CD1c-positive myeloid dendritic cell (primary cell): ENCODE measurements around the gene GGCX.
A peak's percentile ranks its signal among the peaks of the same experiment; 100 is the strongest.

Experiments used
- DNase-seq: peaks from one replicate; pipeline ENCODE4 v3.0.0-alpha.2; 2016; ENCODE audit errors: extremely low spot score

The GGCX gene

DNA sequence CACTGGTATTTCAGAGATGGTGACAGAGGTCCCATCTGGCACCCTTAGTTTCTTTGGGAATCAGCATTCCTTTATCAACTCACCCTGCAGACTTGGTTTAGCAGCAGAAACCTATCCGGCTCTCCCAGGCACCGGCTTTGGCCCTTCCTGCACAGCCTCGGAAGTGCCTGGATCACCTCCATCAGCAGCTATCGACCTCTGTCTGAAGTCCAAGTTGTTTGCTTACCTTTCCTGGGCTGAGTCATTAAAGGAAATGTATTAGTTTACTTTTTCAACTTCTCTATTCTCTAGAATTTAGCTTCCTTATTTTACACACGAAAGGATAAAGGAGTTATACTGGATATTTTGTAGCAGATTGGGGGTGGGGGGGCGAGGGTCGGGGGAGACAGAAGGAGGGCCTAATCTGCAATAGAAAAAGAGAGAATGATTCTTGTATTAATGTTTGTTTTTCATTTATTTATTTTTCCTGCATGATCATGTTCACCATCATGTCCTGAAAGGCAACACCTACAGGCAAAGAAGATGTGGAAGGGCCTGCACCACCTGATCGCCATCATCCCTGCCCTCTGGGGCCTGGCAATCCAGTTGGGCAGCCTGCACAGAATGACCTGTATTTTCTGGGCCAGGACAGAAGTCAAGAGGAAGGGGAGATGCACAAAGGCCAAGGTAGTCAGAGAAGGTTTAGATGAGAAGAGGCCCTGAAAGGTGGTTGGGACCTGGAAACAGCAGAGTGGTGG, 44.5 kb downstream of the GGCX start:
- peak; percentile 73 for DNase-seq

DNA sequence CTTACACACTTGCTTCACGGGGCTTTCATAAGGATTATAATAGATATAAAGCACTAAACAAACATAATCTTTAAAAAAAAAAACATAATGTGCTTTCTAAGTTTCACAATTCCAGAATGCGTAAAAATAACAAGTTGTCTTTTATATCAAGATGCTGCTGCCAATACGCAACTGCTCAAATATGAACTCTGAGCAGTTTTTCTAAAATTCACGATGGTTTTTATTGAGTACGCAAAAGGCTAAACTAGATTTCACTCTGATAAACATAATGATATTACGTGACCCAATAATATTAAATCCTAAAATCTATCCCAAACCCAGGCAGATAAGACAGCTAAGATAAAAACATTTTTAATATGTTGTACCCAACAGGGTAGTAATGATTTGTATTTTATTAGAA, 47.0 kb downstream of the GGCX start:
- no peak for DNase-seq

DNA sequence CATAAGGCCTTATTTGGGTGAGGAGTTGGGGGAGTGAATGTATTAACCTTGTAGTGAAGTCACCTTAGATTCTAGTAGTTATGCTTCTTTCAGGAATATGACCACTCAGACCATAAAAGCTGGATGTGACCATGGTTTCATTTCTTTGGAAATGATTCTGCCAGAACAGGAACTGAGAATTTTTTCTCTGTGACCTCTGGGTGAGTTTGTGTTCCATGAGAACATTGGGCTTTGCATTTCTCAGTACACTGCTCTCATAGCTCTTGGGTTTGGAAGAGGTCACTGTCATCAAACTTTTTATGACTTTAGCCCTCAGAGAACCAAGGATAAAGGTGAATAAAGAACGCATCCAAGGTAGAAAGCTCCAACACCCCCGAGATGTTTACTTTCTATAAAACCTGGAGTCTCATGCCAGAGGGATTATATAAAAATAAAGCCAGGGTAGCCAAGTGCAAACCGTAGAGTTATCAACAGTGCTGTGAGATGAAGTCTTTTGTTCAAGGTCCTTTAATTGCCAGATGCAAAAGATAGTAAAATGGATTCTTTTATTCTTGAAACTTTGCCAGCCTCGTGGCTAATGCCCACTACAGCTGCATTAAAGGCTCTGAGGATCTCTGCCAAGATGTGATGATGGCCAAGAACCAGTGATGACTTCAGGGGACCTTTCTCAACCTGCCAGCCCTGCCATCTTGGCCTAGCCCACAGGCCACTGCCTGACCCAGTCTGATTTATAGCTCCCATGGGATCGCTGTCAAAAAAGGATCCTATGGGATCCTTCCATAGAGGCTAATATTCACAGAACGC, 50.1 kb downstream of the GGCX start:
- DNase-seq: peak; percentile 90

DNA sequence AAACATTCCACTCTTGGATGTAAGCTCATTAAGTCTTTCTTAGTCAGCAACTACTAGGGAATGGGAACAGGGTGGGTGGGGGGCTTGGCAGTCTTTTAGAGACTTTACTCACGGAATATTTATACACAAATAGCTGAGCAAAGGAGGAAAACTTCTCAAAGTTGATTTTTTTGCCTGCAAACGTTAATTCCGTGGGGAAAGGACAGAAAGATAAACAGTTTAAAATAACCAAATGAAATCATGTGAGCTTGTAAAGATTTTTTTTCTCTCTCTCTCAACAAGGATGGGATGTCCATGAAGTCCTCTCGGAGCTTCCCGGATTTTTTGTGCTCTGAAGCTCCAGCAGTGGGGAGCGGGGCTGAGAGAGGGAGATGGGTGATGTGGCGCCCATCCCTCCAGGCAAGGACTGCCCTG, 54.5 kb downstream of the GGCX start:
- DNase-seq: no peak

DNA sequence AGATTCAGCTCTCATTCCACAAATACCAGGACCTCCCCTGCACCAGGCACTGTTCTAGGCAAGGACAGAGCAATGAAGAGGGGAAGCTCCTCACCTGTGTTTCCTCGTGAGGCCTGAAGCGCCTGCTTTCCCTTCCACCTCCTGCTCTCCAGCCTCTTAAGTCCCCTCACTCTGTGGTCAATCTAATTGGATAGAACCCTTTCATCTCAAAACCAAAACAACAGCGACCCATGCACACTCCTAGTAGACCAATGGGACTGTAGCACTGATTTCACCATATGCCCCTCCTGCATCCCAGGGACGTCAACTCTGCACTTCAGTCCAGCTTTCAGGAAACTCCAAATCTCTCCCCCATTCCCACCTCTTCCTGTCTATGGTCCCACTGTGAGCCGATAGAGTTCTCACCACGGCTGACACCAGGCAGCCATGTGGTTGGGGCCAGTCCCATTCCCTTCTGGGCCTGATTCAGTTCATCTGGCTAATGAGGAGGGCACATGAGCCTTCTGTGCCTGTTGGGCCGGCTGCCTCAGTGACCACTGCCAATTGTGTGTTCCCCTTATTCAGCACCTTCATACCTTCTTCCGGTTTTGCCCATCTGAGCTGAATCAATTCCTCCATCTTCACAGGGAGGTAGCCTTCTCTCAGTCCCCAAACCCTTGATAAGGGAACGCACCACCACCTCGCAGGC, 55.6 kb downstream of the GGCX start:
- no peak for DNase-seq

DNA sequence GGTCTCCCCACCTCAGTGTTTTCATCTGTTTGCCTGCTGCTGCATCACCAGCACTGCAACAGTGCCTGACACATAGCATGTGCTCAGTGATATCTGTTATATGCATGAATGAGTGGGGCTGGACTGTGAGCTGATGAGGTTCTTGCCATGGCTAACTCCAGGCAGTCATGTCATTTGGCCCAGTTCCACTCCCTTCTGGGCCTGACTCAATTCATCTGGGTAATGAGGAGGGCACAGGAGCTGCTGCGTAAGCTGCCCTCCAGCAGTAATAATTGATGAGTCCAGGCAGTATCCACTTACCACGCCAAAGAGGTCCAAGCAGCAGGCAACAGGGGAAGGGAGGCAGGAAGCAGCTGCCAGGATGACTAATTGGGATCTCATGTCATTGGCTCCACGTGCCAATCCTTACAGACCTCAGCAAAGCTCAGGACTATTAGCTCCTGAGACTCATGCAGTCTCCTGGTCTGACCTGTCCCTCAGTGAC, 56.5 kb downstream of the GGCX start:
- DNase-seq: peak; percentile 52

DNA sequence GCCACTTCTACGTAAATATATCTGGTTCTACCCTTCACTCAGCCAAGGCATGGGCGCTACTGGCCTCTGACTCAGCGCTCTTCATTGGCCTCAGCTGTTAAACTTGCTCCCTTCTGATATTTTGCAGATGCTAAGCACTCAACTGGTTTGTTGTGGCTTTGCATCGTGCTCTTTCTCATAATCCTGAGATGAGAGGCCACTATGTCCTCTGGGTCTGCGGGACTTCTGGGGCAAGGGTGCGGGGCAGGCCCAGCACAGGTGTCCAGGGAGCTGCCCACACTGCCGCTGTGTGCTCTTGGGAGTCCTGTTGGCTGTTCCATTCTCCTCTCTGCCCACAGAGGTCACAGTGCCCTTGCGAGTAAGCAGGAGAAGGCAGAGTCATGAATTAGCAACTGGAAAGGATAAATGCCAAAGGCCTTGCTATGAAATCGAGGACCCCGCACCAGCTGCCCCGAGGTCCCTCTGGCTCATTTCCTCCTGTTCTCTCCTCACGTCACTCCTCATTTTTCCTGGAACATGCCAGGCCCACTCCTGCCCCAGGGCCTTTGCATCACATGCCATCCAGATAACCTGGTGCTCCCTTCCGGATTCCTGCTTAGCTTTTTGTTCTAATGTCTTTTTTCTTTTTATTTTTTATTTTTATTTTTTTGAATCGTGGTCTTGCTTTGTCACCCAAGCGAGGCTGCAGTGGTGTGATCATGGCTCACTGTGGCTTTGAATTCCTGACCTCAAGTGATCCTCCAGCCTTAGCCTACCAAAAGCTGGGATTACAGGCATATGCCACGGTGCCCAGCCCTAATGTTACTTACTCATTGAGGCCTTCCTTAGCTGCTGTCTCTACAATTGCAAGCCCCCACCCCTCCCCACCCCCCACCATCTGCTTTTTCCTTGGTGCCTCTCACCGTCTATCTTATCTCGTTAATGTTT, 57.2 kb downstream of the GGCX start:
- no peak for DNase-seq

DNA sequence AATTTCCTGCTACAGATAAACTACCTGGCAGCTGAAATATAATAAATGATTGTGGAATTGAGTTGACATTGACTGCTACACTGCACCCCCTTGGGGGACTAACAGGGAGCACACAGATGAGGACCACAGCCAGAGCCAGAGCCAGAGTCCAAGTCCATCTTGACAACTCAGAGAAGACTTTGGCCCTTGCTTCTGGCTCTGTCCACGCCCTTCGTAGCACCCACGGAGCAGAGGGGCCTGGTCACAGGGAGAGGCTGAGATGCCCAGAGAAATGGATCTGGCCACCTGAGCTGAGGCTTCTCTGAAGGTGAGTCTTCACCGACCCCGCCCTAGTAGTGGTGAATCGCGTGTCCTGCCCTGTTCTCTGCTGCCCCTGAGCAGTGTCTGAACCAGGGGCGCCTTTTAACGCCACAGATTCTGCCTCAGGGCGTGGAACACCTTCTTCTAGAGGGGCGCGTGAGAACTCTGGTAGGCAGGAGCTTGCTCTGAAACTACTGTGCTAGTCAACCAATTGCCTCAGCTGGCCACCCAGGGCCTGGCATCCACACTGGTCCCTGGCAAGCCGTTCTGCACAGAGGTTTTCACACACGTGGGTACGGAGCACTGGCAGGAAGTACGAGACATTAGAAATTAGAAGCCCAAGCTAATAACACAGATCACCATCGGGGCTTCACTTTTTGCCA, 58.0 kb downstream of the GGCX start:
- no peak for DNase-seq

DNA sequence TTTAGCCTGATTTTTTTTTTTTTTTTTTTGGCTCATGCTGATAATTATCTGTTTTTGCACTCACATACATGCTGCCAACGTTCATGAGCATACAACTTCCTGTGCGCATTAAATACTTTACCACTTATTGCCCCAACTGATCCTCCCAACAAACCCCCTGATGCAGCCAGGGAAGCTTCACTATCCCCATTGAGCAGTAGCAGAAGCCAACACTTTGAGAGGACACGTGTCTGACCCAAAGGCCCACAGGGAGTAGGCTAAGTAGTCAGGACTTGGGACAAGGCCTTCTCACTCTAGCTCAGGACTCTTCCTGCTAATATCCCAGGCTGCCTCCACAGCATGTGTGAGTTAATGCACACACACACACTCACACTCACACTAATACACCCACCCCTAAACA, 58.6 kb downstream of the GGCX start:
- DNase-seq: no peak

DNA sequence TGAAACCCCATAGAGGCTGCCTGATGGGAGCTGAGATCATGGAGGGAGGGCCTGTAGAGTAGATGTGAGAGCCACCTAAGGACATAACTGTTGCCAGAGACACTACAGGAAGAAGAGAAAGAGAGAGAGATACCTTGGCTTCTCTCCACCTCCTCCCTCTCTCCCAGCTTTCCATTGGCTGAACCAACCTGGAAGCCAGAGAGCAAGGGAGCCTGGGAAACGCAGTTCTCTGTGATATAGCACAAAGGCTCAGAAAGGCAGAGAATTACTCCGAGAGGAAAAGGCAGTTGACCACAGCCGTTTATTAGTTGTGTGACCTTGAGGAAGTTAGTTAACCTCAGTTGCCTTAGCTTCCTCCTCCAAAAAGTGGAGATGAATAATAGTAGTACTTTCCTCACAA, 60.0 kb downstream of the GGCX start:
- DNase-seq: peak; percentile 80

DNA sequence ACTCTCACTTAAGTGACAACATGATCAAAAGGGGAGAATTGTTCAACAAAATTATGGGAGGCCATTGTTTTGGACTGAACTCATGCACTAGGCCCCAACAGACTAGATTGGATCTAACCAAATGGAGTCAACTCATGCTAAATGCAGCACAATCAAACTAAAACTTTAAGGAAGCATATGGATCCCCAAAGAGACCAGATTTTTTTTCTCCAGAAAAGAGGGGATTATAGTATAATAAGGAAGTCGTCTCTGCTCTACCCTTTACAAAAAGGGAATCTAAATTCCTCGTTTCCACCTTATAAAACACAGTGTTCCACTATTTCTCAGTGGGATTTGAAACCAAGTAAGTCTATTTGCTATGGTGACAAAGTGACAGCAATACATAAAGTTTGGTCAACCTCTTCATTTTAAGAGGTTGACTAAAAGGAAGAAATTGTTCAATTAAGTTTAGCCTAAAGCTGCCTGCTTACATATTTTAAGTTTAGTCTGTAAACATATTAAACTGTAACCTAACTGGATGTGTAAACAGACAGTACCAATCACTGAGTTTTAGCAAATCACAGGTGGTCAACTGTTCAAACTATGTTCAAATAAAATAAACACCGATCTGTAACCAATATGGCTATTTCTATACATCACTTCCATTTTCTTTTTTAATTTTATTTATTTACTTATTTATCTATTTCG, 63.2 kb downstream of the GGCX start:
- DNase-seq: peak; percentile 63

DNA sequence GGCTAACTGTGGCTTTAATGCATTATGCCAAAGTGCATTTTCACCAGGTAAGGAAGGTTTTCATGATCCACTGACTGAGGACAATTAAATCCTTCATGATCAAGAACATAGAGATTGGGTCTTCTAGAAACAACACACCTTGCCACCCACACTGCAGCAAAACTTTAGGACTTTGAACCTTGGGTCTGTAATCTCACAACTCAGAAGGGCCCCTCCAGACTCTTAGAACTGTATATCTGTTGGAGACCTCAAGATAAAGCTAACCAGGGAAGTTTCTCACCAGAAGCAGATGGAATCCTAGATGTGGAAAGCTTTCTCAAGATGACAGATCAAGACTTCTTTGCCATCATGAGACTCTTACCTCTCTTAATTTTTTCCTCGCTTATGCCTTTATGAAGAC, 64.9 kb downstream of the GGCX start:
- DNase-seq: no peak
